ENCODE data around the gene NLRX1.
A peak's percentile ranks its signal among the peaks of the same experiment; 100 is the strongest.
"Not testable (repeated sequence)": the region's sequence is repeated elsewhere in the genome, so short reads cannot be mapped to it uniquely, and the experiment has no call there.

The NLRX1 gene

GRCh38 chr11:119168471-119169281 is at the start of gene NLRX1:
TSS of gene NLRX1 (plus strand) at chr11:119168725. CDS start at chr11:119171404, 2,679 bp downstream.
- DNase-seq (ENCODE audit: low read depth) = peak; percentile 75

- no peak for DNase-seq (ENCODE audit: low read depth)
Measured at GRCh38 chr11:119118946-119119345, 49.6 kb upstream of the NLRX1 start.

GRCh38 chr11:119120639-119121007 is 47.9 kb upstream of the NLRX1 start:
- DNase-seq (ENCODE audit: low read depth) = no peak

GRCh38 chr11:119121008-119121810 is 47.3 kb upstream of the NLRX1 start, which contains the start of gene HINFP:
TSS of gene HINFP (plus strand) at chr11:119121580. CDS start at chr11:119126945, 5,365 bp downstream.
- peak; percentile 100 for DNase-seq (ENCODE audit: low read depth)

- no peak for DNase-seq (ENCODE audit: low read depth)
Measured at GRCh38 chr11:119121811-119122124, 46.8 kb upstream of the NLRX1 start.

GRCh38 chr11:119125821-119126220 is 42.7 kb upstream of the NLRX1 start:
- no peak for DNase-seq (ENCODE audit: low read depth)

- no peak for DNase-seq (ENCODE audit: low read depth)
Measured at GRCh38 chr11:119126675-119127268, 41.8 kb upstream of the NLRX1 start.

- no peak for DNase-seq (ENCODE audit: low read depth)
Measured at GRCh38 chr11:119130662-119131061, 37.9 kb upstream of the NLRX1 start.

GRCh38 chr11:119134389-119134978 is 34.0 kb upstream of the NLRX1 start:
- no peak for DNase-seq (ENCODE audit: low read depth)

- DNase-seq (ENCODE audit: low read depth) = not testable (repeated sequence)
Measured at GRCh38 chr11:119139276-119139675, 29.2 kb upstream of the NLRX1 start.

- no peak for DNase-seq (ENCODE audit: low read depth)
Measured at GRCh38 chr11:119144825-119145486, 23.6 kb upstream of the NLRX1 start.

GRCh38 chr11:119145551-119145950 is 23.0 kb upstream of the NLRX1 start:
- DNase-seq (ENCODE audit: low read depth) = no peak

- DNase-seq (ENCODE audit: low read depth) = no peak
Measured at GRCh38 chr11:119147604-119148333, 20.8 kb upstream of the NLRX1 start.

- no peak for DNase-seq (ENCODE audit: low read depth)
Measured at GRCh38 chr11:119148720-119149017, 19.9 kb upstream of the NLRX1 start.

GRCh38 chr11:119149018-119149785 is 19.3 kb upstream of the NLRX1 start, which contains the start of gene ABCG4:
TSS of gene ABCG4 (plus strand) at chr11:119149052. CDS start at chr11:119149966, 914 bp downstream.
- DNase-seq (ENCODE audit: low read depth) = no peak

GRCh38 chr11:119149786-119150275 is 18.7 kb upstream of the NLRX1 start:
- DNase-seq (ENCODE audit: low read depth) = no peak

GRCh38 chr11:119152043-119152442 is 16.5 kb upstream of the NLRX1 start:
- no peak for DNase-seq (ENCODE audit: low read depth)

- no peak for DNase-seq (ENCODE audit: low read depth)
Measured at GRCh38 chr11:119152604-119153003, 15.9 kb upstream of the NLRX1 start.

GRCh38 chr11:119153049-119153818 is 15.3 kb upstream of the NLRX1 start:
- no peak for DNase-seq (ENCODE audit: low read depth)

- no peak for DNase-seq (ENCODE audit: low read depth)
Measured at GRCh38 chr11:119154178-119154577, 14.3 kb upstream of the NLRX1 start.
